Measurements from ENCODE around the gene LRRN4.
"Not testable (repeated sequence)": the region's sequence is repeated elsewhere in the genome, so short reads cannot be mapped to it uniquely, and the experiment has no call there.

The LRRN4 gene

GRCh38 chr20:6058684-6059295 lies 4.9 kb upstream of the LRRN4 start:
- no peak for DNase-seq

DNA sequence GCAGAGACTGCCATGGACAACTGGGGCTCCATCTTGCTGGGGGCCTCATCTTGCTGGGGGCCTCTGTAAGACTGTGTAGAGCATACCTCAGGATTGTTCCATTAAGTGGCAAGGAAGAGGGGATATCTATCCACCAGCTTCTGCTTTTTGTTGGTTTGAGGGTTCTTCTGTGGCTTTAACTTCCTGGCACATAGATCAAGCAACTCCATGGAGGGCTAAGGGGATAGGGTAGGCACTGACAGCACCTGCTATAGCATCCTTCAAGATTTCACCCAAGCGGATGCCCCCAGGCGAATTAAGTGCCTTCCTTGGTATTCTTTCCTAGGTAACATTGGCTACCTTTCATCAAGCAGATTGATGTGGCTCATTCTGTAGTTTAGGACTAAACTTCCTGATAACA lies 3.8 kb upstream of the LRRN4 start:
- DNase-seq, result no peak

DNA sequence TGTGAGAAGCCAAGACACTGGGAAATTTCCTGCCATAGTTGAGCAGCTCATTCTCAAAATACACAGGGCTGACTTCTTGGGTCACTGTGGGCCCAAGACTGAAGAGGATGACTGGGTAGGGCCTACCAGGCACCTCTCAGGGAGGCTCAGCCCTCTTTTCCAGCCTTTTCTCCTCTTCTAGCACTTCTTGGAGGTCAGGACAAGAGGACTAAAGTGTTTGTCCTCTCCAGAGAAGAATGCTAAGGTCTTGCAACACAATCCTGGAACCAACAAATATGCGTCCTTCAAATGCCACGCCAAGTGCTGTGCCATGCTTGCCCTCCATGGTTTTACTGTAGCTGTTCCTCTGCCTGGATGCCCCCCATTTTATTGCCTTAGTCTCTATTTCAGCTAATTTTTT lies 3.3 kb upstream of the LRRN4 start:
- no peak for DNase-seq

DNA sequence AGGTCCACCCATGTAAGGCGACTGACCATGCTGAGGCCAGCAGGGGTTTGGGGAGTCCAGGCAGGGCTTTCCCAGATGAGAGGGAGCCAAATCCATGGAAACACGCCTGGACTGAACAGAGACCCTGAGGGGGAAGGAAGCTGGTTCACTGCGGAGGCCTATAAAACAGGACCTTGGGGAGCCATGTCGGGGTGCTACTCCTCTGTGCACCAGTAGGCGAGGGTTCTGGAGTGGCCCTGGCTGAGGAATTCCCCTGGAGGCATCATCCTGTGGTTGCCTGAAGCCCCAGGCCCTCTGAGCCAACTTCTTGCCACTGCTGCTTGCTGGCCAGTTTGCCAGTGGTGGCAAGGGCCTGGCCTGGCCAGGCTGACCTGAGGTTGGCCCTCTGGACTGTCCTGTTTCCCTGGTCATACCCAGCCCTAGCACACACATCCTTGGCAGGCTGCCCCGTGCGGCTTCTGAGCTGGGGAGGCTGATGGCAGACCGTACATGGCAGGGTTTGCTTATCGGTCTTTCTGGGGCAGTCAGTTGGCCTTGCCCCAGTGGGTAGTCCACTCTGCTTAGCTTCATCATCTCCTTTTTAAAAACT lies 2.2 kb upstream of the LRRN4 start:
- DNase-seq, result no peak

DNA sequence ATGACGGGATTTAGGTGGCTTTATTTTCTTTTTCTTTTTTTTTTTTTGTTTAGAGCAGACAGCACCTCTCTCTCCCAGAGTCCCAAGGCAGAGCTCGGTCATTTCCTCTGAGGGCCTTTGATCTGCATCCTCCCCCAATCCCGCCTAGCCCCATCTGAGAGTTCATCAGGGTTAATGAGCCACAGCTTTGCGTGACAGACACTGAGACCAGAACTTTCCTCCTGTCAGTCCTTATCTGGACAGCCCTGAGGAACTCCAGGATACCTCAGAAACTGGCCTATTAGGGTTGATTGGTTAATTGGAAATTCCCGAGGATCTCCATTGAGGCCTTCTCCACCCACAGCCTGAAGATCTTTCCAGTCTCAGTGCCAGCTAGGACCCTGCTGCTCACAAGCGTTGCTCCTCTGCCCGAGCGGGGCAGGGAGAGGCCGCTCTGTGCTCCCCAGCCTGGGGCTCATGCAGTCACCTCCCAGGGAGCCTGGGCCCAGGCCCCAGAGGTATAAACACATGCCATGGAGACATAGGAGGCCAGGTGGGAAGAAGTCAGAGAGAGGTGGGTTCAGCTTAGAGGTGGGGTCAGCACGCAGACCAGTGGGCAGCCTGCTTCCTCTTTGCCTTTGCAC lies 1.4 kb upstream of the LRRN4 start:
- no peak for DNase-seq

DNA sequence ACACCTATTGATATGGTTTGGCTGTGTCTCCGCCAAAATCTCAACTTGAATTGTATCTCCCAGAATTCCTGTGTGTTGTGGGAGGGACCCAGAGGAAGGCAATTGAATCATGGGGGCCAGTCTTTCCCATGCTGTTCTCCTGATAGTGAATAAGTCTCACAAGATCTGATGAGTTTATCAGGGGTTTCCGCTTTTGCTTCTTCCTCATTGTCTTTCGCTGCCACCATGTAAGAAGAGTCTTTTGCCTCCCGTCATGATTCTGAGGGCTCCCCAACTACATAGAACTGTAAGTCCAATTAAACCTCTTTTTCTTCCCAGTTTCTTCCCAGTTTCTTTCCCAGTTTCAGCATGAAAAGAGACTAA lies 810 bp upstream of the LRRN4 start:
- DNase-seq, result not testable (repeated sequence)

DNA sequence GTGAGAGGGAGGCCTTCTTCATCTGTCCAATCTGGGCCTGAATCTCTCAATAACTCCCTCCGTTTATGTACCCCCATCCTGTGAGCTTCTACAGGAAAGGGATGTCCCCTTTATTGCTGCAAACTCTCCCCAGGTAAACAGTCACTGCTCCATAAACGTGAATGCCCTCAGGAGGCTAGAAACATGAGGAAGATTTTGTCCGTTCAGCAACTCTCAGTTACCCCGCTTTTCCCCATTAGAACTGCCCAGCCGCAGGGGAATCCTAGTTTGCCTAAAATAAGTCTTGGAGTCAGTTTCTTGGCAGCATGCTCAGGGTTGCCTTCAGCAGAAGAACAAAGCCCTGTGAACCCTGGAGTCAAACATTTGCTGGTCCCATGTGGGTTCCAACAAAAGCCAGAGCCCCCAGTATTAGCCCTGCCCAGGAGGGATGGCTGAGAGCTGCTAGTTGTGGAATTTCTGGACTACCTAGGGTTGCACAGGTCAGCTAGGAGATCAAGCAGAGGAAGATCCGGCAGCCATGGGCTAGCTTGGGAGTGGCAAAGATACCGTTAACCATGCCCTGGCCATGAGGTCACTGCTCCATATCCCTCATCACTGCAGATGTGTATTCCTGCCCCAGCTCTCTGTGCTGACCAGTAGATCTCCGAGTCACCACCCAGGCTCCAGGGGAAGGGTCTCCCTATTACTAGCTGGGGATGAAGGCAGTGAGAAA lies 640 bp downstream of the LRRN4 start:
- DNase-seq, result no peak

DNA sequence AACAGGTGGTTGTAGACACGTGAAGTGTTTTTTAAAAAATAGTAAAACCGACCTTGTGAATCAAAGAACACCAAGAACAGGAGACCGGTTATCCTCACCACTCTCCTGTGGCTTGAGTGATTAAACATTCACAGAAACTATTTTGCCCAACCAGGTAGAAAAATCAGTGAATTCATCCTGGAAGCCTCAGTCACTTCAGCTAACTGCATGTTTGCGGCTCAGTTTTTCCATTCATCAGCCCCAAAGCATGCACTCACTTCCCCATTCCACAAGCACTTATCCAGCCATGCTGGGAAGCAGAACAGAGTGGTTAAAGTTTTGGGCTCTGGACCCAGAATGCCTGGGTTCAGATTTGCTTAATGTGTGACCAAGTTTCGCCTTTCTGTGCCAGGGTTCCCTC lies 2.4 kb downstream of the LRRN4 start:
- no peak for DNase-seq

- no peak for DNase-seq
These were observed 5.5 kb downstream of the LRRN4 start for GRCh38 chr20:6048391-6048790.

- no peak for DNase-seq
These were observed 7.4 kb downstream of the LRRN4 start for GRCh38 chr20:6046432-6046831.

- no peak for DNase-seq
These were observed 8.3 kb downstream of the LRRN4 start for GRCh38 chr20:6045566-6045965.

- DNase-seq, result no peak
These were observed 9.7 kb downstream of the LRRN4 start for GRCh38 chr20:6044115-6044514.

- no peak for DNase-seq
These were observed 12.0 kb downstream of the LRRN4 start for GRCh38 chr20:6041808-6042265.

- no peak for DNase-seq
These were observed 12.7 kb downstream of the LRRN4 start for GRCh38 chr20:6040958-6041807.

DNA sequence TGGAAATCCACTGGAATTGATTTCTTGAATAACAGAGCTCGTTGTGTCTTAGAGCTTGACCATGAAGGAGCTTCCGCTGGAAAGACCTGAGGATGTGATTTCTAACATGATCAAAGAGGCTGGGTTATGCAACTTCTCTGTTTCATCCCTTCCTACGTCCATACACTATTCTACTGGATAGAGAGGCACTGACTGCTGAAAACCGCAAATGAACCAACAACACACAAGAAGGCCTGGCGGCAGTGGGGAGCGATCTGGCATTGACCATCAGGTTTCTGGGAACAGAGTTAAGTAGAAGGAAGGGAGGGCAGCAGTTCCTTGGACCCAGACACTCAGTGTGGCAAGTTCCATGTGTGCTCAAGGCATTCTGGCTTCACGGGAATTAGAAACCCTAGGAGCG lies 13.3 kb downstream of the LRRN4 start:
- DNase-seq, result no peak

- no peak for DNase-seq
These were observed 14.1 kb downstream of the LRRN4 start for GRCh38 chr20:6039766-6040165.

DNA sequence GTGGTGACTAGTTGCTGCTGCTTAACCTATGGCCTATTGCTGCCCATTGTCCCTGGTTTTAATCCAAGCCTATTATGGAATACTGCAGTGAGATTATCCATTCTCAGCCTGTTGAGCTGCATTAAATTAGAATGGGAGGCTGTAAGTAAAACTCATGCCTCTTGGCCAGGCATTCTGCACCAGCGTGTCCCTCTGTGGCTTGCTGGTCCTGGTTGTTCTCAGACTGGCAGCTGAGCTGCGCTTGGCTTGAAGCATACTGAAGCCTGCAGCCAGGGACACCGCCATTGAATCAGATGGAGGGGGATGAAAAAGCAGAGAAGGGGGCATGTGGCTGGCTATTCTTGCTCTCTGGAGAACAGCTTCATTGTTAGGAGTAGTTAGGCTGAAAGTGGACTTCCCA lies 15.6 kb downstream of the LRRN4 start:
- DNase-seq, result no peak

DNA sequence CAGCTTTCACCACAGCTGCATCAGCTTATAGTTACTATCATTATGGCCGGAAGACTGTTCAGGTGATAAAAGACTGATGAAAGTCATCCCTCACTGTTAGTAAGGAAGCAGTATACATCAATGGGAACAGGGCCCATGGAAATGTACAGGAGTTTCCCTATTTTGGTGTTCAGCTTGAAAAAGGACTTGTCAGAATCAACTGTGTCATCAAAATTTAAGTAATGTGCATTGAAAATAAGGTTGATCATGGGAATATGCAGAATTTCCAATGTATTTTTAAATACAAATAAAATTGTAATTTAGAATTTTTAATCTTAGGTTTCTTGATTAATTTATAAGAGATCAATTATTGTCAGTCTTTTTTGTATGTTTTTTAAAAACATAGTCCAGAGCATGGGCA lies 16.8 kb downstream of the LRRN4 start:
- DNase-seq, result no peak

DNA sequence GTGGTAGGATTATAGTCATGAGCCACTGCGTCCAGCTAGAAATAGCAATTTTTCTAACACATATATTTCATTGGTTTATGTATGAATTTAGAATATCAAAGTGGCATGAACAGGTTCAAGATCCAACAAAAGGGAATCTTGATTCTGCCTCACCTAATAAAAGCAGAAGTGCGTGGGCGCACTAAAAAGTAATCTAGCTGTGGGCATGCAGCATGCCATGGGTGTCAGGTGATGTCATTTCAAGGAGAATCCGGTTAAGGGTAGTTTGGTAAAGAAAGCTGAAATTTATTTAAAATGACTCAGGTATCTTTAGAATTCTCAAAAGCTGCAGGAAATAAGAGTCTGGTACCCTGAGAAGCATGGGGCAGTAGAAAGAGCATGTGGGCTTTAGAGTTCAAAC lies 17.6 kb downstream of the LRRN4 start:
- DNase-seq, result no peak

DNA sequence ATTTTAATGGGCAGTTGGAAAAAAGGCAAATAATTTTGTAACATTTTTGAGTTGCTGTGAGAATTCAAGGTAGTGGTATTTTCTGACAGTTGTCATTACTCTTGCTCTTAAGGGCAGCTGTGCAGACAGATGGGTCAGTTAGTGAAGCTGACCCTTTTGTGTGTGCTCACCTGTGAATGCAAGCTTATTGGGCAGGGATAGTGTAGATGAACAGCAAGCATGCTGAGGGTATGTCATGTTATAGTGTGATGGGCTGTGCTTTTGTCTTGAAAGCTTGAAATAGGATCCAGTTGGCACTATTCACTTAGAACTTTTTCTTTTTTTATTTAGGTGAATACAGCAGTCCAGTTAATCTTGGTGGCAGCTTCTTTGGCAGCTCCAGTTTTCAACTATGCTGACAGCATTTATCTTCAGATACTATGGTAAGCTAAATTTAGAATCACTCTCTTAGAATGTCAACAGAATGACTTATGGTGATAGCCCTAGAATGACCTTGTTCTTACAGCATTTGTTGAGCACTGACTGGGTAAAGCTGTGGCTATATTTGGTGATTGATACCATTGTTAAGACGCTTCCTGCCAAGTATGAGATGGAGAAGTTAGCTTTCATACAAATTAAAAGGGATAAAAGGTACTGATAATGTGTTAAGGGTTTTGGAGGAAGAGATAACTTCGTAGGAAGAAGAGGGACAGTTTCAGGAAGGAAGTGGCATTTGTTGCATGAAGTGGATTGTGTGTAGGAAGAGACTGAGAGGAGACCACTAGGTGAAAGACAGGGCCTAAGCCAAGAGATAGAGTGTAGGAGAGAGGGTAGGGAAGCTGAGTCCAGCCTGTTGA lies 19.5 kb downstream of the LRRN4 start:
- DNase-seq, result no peak

GRCh38 chr20:6032907-6033306 lies 21.0 kb downstream of the LRRN4 start:
- DNase-seq, result not testable (repeated sequence)

DNA sequence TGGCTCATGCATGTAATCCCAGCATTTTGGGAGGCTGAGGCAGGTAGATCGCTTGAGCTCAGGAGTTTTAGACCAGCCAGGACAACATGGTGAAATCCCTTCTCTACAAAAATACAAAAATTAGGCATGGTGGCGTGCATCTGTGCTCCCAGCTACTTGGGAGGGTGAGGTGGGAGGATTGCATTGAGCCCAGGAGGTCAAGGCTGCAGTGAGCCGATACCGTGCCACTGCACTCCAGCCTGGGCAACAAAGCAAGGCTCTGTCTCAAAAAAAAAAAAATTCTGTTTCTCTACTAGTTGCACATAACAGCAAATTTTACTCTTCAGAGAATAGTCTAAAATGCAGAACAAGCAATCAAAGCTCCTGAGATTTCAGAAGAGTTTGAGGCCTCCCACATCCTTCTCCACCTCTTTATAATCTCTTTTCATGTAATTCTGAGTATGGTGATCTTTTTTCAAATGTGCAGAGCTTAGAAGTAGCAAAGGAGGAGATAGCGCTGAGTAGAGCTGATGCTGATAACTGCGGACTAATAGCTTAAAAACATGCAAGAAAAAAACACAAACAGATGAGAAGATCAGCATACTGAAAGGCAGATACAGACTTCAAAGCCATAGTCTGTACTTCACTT lies 23.3 kb downstream of the LRRN4 start:
- no peak for DNase-seq
